Upper lobe of right lung (tissue), 1 donor: Measurements from ENCODE around the gene ANKRD22. TPM values are rescaled to one million over a fixed set of nuclear protein-coding genes. Genes with fewer than 3 reads are reported as not detected.

Experiments
- ATAC-seq: fragments of 200-7000 bp; cut with Tn5 transposase; one replicate; pipeline ENCODE4 v1.9.1; 2020; ENCODE audit warnings: mild to moderate bottlenecking, moderate library complexity
- DNase-seq: peaks from one replicate; pipeline ENCODE4 v3.0.0-alpha.2; 2020
- H3K27ac ChIP-seq: fragments of 200-600 bp; one replicate; pipeline ENCODE4 v1.8.0; 2022
- H3K27me3 ChIP-seq: fragments of 200-600 bp; one replicate; pipeline ENCODE4 v1.8.0; 2022; ENCODE audit warnings: mild to moderate bottlenecking
- H3K36me3 ChIP-seq: fragments of 200-600 bp; one replicate; pipeline ENCODE4 v1.8.0; 2022
- H3K4me1 ChIP-seq: fragments of 200-600 bp; one replicate; pipeline ENCODE4 v1.8.0; 2022
- H3K4me3 ChIP-seq: fragments of 200-600 bp; one replicate; pipeline ENCODE4 v1.8.0; 2022; ENCODE audit warnings: mild to moderate bottlenecking
- H3K9me3 ChIP-seq: fragments of 200-600 bp; one replicate; pipeline ENCODE4 v1.8.0; 2022
- intact Hi-C: fragments of 100-400 bp; cut with DNase I; formaldehyde crosslinking; loops from one replicate; pipeline ENCODE4 v1.11.0; 2022
- total RNA-seq: library from RNA; stranded (reverse); fragmentation: NEBNext Ultra II Directional; extraction: Animal tissue kit (Norgen Biotek cat#: 25700); gene quantifications from one replicate; pipeline ENCODE4 v1.2.1, GENCODE V29; 2021
- TF ChIP-seq, protein P1 (sequence below): fragments of 200-600 bp; IDR thresholded peaks from one replicate; pipeline ENCODE4 v1.8.0; 2022; ENCODE audit warnings: antibody characterized with exemption
- donor health status: DM: no; HTN: yes; CAD: no; lungs with severe emphysema.

The ANKRD22 gene
- total RNA-seq, 1 donor from 2014 or later: 2.3 TPM

DNA sequence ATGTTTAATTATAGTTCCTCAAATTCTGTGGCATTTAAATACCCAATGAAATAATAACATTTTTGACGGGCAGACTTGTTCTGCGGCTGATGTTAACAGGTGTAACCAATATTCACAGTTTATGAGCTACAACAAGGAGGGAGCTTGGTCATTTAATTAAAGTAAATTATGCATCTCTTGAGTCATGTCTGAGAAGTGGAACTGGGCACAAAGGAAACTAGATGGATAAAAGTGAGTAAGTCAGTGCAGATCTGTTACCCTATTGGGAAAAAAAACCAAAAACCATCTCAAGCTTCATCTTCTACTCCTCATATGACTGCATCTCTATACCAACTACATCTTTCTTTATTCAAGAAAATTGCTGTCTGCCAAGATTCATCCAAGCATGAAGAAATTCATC lies 24.0 kb downstream of the ANKRD22 start:
- no peak overlapping the region for H3K4me3 ChIP-seq
- H3K27ac ChIP-seq: no peak overlapping the region
- no peaks in the 10 kb centered on the region for H3K27me3 ChIP-seq
- no peak for DNase-seq
- H3K4me1 ChIP-seq: no peaks in the 10 kb centered on the region
- ATAC-seq: no peak
- TF ChIP-seq, protein P1, sequence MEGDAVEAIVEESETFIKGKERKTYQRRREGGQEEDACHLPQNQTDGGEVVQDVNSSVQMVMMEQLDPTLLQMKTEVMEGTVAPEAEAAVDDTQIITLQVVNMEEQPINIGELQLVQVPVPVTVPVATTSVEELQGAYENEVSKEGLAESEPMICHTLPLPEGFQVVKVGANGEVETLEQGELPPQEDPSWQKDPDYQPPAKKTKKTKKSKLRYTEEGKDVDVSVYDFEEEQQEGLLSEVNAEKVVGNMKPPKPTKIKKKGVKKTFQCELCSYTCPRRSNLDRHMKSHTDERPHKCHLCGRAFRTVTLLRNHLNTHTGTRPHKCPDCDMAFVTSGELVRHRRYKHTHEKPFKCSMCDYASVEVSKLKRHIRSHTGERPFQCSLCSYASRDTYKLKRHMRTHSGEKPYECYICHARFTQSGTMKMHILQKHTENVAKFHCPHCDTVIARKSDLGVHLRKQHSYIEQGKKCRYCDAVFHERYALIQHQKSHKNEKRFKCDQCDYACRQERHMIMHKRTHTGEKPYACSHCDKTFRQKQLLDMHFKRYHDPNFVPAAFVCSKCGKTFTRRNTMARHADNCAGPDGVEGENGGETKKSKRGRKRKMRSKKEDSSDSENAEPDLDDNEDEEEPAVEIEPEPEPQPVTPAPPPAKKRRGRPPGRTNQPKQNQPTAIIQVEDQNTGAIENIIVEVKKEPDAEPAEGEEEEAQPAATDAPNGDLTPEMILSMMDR: no peak
- H3K9me3 ChIP-seq: no peaks in the 10 kb centered on the region
- intact Hi-C loops: no loop called here
- no peaks in the 10 kb centered on the region for H3K36me3 ChIP-seq

DNA sequence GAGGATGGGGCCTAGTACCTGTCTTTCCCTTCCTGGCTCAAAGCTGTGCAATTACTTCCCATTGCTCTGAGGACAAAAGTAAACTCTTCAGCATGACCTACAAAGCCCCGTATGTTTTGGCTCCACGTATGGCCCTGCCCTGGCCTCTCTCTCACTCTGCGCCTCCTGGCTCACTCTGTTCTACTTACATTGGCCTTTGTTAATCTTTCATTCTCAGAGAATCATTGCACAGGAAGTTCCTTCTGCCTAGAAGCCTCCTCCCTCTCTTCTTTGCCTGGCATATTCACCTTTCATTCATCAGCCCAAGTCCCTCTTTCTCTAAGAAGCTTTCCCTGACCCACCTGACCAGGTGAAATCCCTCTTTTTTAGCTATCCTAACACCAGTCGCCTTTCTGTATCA lies 25.3 kb downstream of the ANKRD22 start:
- DNase-seq: no peak
- no peak overlapping the region for H3K4me3 ChIP-seq
- TF ChIP-seq, protein P1: no peak
- ATAC-seq: no peak
- H3K9me3 ChIP-seq: no peaks in the 10 kb centered on the region
- no peaks in the 10 kb centered on the region for H3K4me1 ChIP-seq
- intact Hi-C loops: no loop called here
- no peaks in the 10 kb centered on the region for H3K36me3 ChIP-seq
- H3K27ac ChIP-seq: no peak overlapping the region
- no peaks in the 10 kb centered on the region for H3K27me3 ChIP-seq

DNA sequence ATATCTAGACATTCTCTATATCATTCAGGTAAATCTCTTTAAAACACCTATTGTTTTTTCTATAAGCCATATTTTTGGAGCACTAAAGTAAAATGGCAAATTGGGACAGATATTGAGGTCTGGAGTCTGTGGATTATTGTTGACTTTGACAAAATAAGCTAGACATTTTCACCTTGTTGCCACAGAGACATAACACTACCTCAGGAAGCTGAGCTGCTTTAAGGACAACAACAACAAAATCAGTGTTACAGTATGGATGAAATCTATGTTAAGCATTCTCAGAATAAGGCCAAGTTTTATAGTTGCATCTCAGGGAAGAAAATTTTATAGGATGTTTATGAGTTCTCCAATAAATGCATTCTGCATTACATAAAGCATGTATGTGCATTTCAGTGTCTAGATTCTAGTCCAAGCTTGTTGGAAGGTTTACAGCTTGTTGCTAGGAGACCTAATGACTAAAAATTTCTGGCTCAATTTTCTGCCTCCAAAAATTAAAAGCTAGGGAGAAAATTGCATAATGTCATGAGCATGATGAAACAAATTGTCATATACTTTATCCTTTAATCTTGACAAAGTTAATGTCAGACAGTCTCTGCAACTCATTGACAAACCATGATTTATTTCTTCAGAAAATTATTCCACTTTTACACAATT lies 30.8 kb downstream of the ANKRD22 start:
- ATAC-seq (no peak), DNase-seq (no peak)
- Histone ChIP-seq H3K9me3 (no peaks in the 10 kb centered on the region), H3K36me3 (no peaks in the 10 kb centered on the region), H3K4me3 (no peak overlapping the region), H3K27ac (no peak overlapping the region), H3K4me1 (no peaks in the 10 kb centered on the region), H3K27me3 (no peaks in the 10 kb centered on the region)
- intact Hi-C loops: no loop called here
- TF ChIP-seq, protein P1: no peak

DNA sequence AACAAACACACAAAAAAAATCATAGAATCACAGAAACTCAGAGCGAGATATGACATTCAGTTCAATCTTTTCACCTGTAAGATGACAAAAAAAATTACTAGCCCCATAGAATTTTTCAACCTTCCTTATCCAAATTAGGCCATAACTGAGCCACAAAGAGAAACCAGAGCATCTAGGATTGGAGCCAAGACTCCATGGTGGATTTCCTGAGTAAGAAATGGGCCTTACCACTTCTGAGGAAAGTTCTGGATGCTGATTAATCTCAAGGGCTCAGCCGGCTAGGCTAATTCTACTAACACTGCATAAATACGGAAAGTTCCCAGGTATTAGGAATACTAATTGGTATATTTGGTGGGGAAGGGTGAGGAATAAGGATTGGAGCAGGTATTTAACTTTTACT lies 32.4 kb downstream of the ANKRD22 start:
- TF ChIP-seq, protein P1: no peak
- no peaks in the 10 kb centered on the region for H3K27me3 ChIP-seq
- H3K4me1 ChIP-seq: no peaks in the 10 kb centered on the region
- intact Hi-C loops: no loop called here
- no peak overlapping the region for H3K27ac ChIP-seq
- ATAC-seq (no peak), DNase-seq (no peak)
- no peaks in the 10 kb centered on the region for H3K9me3 ChIP-seq
- no peak overlapping the region for H3K4me3 ChIP-seq
- H3K36me3 ChIP-seq: no peaks in the 10 kb centered on the region

DNA sequence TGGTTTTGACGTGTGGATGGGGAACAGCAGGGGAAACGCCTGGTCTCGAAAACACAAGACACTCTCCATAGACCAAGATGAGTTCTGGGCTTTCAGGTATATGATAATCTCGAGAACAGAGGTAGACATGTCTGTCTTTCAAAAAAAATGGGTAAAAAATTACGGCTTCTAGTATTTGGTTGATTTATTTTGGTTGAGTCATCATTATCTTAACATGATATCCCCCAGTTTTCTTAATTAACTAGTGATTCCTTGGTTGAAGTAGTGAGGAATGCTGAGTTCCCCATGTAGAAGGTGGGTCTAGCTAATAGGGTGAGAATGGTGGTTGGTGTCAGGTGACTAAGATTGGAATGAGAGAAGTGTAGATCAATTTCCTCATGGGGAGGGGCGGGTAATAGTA lies 38.4 kb downstream of the ANKRD22 start:
- ATAC-seq (no peak), DNase-seq (no peak)
- TF ChIP-seq, protein P1: no peak
- no peak overlapping the region for H3K27ac ChIP-seq
- H3K9me3 ChIP-seq: no peaks in the 10 kb centered on the region
- H3K4me3 ChIP-seq: no peak overlapping the region
- intact Hi-C loops: no loop called here
- H3K27me3 ChIP-seq: no peaks in the 10 kb centered on the region
- H3K36me3 ChIP-seq: no peaks in the 10 kb centered on the region
- no peaks in the 10 kb centered on the region for H3K4me1 ChIP-seq
